WTC11 (cell line): ENCODE results near the gene TRAF2. TPM values are rescaled to one million over a fixed set of nuclear protein-coding genes. Genes with fewer than 3 reads are reported as not detected.

Experiments
- ATAC-seq: fragments of 200-7000 bp; cut with Tn5 transposase; 2 replicates; pipeline ENCODE4 v1.10.0; 2021; ENCODE audit warnings: mild to moderate bottlenecking, moderate library complexity
- CTCF ChIA-PET: fragments of 300-600 bp; sonication (Branson Sonifier 250); formaldehyde crosslinking; loops from one replicate; lab custom pipeline; 2021; ENCODE audit warnings: antibody characterized with exemption; lab: Charles Lee
- POLR2A ChIA-PET: fragments of 350-600 bp; sonication (Branson Sonifier 250); formaldehyde crosslinking; loops from one replicate; lab custom pipeline; 2021; ENCODE audit warnings: antibody characterized with exemption; lab: Charles Lee
- DNase-seq: peaks from one replicate; pipeline ENCODE4 v3.0.0; 2021; ENCODE audit warnings: low spot score
- H3K27ac Mint-ChIP-seq: 2 replicates; pipeline ENCODE4 v1.8.0; 2021; ENCODE audit warnings: mixed read lengths
- H3K27me3 Mint-ChIP-seq: 2 replicates; pipeline ENCODE4 v1.8.0; 2021; ENCODE audit warnings: low read depth, mild to moderate bottlenecking, moderate library complexity, mixed read lengths
- H3K36me3 Mint-ChIP-seq: 2 replicates; pipeline ENCODE4 v1.8.0; 2021; ENCODE audit warnings: mixed read lengths
- H3K4me1 Mint-ChIP-seq: 2 replicates; pipeline ENCODE4 v1.8.0; 2022; ENCODE audit warnings: mixed read lengths
- H3K4me3 Mint-ChIP-seq: 2 replicates; pipeline ENCODE4 v1.8.0; 2021; ENCODE audit warnings: mild to moderate bottlenecking, moderate library complexity, mixed read lengths
- H3K9me3 Mint-ChIP-seq: 2 replicates; pipeline ENCODE4 v1.8.0; 2021; ENCODE audit warnings: mixed read lengths
- AFF4 ChIP-seq: sonication (generic); formaldehyde crosslinking; IDR thresholded peaks from 2 replicates; pipeline ENCODE4 v1.8.1; 2023; ENCODE audit warnings: mild to moderate bottlenecking, missing genetic modification reagents, borderline replicate concordance
- CREB1 ChIP-seq: sonication (generic); formaldehyde crosslinking; IDR thresholded peaks from 2 replicates; pipeline ENCODE4 v1.8.0; 2023; ENCODE audit warnings: mild to moderate bottlenecking, missing genetic modification reagents
- CREM ChIP-seq: sonication (generic); formaldehyde crosslinking; IDR thresholded peaks from 2 replicates; pipeline ENCODE4 v1.8.1; 2022; ENCODE audit warnings: mild to moderate bottlenecking, missing genetic modification reagents, moderate library complexity
- ERG ChIP-seq: fragments of 250-450 bp; sonication (Bioruptor Pico); IDR thresholded peaks from 2 replicates; pipeline ENCODE4 v1.8.0; 2021; ENCODE audit warnings: mild to moderate bottlenecking
- FOXJ3 ChIP-seq: sonication (generic); formaldehyde crosslinking; IDR thresholded peaks from 2 replicates; pipeline ENCODE4 v1.9.0; 2021; ENCODE audit warnings: missing genetic modification reagents, mild to moderate bottlenecking, borderline replicate concordance
- GTF2I ChIP-seq: fragments of 250-450 bp; sonication (Bioruptor Pico); conservative IDR thresholded peaks from 2 replicates; pipeline ENCODE4 v1.4.0; 2021; ENCODE audit warnings: mild to moderate bottlenecking
- JAZF1 ChIP-seq: fragments of 250-450 bp; sonication (Bioruptor Pico); IDR thresholded peaks from 2 replicates; pipeline ENCODE4 v1.9.0; 2021; ENCODE audit warnings: moderate library complexity, mild to moderate bottlenecking, inconsistent platforms
- OVOL2 ChIP-seq: fragments of 250-450 bp; sonication (Bioruptor Pico); IDR thresholded peaks from 2 replicates; pipeline ENCODE4 v1.9.0; 2021; ENCODE audit warnings: mild to moderate bottlenecking, borderline replicate concordance
- SOX15 ChIP-seq: fragments of 250-450 bp; sonication (Bioruptor Pico); IDR thresholded peaks from 2 replicates; pipeline ENCODE4 v1.9.0; 2021; ENCODE audit warnings: mild to moderate bottlenecking
- ZNF416 ChIP-seq: fragments of 250-450 bp; sonication (Bioruptor Pico); IDR thresholded peaks from 2 replicates; pipeline ENCODE4 v1.9.0; 2021; ENCODE audit warnings: mild to moderate bottlenecking, inconsistent platforms
- total RNA-seq: library from RNA; stranded (reverse); gene quantifications from 3 replicates; pipeline ENCODE4 v1.2.3, GENCODE V29; 2021
- TF ChIP-seq, protein P1 (sequence below): fragments of 200-600 bp; IDR thresholded peaks from 2 replicates; pipeline ENCODE4 v1.8.0; 2022; ENCODE audit warnings: antibody characterized with exemption
- TF ChIP-seq, protein P2 (sequence below): sonication (generic); formaldehyde crosslinking; IDR thresholded peaks from 2 replicates; pipeline ENCODE4 v1.8.1; 2022; ENCODE audit warnings: missing genetic modification reagents, borderline replicate concordance
- TF ChIP-seq, protein P3 (sequence below): sonication (generic); formaldehyde crosslinking; conservative IDR thresholded peaks from 2 replicates; pipeline ENCODE4 v1.8.1; 2022; ENCODE audit warnings: mild to moderate bottlenecking, missing genetic modification reagents
- TF ChIP-seq, protein P4 (sequence below): sonication (generic); formaldehyde crosslinking; IDR thresholded peaks from 2 replicates; pipeline ENCODE4 v1.8.1; 2022; ENCODE audit warnings: low read depth, mild to moderate bottlenecking, moderate library complexity, missing genetic modification reagents, borderline replicate concordance

TRAF2 gene
- total RNA-seq, 1 experiment from 2014 or later: 55.0 TPM

DNA sequence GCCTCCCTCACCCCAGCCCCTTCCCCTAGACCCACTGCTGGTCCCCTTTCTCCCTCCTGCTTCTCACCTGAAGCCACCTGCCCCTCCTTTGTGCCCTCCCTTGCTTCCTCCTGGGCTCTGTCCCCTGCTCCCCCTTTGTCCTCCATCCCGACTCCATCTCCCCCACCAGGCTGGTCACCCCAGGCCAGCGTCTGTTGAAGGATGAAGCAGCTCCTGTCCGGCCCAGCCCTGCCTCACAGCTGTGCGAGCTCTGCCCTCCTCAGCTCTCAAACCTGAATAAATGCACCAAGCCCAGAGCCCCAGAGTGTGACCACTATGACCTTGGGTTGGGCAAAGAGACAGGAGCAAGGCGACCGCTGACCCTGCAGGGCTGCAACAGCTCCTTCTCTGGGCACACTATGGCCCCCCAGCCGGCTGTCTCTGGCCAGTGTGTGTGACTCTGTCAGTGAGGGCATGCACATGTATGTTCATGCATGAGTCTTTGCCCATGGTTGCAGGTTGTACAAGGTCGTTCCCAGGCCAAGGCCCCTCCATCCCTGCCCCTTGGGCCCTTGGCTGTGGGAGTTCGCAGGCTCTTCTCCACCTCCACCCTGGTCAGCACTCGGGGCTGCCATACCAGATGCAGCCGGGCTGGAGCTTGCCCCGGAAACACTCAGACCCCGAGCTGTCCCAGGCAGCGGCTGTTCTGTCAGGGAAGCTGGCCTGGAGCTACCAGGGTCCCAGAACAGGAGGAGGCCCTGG, 69.1 kb downstream of the TRAF2 start (continued):
- no peak for TF ChIP-seq AFF4 (CRISPR knock-in tag)
- TF ChIP-seq, protein P1, sequence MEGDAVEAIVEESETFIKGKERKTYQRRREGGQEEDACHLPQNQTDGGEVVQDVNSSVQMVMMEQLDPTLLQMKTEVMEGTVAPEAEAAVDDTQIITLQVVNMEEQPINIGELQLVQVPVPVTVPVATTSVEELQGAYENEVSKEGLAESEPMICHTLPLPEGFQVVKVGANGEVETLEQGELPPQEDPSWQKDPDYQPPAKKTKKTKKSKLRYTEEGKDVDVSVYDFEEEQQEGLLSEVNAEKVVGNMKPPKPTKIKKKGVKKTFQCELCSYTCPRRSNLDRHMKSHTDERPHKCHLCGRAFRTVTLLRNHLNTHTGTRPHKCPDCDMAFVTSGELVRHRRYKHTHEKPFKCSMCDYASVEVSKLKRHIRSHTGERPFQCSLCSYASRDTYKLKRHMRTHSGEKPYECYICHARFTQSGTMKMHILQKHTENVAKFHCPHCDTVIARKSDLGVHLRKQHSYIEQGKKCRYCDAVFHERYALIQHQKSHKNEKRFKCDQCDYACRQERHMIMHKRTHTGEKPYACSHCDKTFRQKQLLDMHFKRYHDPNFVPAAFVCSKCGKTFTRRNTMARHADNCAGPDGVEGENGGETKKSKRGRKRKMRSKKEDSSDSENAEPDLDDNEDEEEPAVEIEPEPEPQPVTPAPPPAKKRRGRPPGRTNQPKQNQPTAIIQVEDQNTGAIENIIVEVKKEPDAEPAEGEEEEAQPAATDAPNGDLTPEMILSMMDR: no peak

DNA sequence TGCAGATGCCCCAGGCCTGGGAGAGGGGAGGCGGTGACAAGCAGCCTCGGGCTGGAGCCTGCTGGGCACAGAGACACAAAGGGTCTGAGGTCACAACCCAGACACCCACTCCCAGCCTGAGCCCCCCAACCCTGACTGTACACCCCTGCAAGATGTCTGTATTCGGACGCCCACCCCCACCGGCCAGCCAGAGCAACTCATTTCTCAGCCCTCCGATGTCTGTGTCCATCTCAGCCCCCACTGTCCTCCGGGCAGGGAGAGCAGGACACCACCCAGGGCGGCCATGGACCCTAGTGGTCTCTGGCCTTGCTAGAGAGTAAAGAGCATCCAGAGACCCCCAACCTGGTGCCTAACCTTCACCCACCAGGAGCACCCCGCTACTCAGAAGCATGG, 69.6 kb downstream of the TRAF2 start:
- H3K4me1 Mint-ChIP-seq: no peaks in the 10 kb centered on the region
- CTCF ChIA-PET: interaction anchor here (1.4 to 2.9 kb wide), 2 partner anchors 73 to 80 kb away, joined by 4 to 17 read pairs; no protein-coding TSS in a partner anchor
- POLR2A ChIA-PET: no interaction called here
- TF ChIP-seq CREB1 (CRISPR knock-in tag) (no peak), GTF2I (CRISPR knock-in tag) (no peak), FOXJ3 (CRISPR knock-in tag) (no peak), ZNF416 (CRISPR knock-in tag) (no peak), SOX15 (CRISPR knock-in tag) (no peak), ERG (CRISPR knock-in tag) (no peak), CREM (CRISPR knock-in tag) (no peak), JAZF1 (CRISPR knock-in tag) (no peak), OVOL2 (CRISPR knock-in tag) (no peak)
- TF ChIP-seq, protein P2, sequence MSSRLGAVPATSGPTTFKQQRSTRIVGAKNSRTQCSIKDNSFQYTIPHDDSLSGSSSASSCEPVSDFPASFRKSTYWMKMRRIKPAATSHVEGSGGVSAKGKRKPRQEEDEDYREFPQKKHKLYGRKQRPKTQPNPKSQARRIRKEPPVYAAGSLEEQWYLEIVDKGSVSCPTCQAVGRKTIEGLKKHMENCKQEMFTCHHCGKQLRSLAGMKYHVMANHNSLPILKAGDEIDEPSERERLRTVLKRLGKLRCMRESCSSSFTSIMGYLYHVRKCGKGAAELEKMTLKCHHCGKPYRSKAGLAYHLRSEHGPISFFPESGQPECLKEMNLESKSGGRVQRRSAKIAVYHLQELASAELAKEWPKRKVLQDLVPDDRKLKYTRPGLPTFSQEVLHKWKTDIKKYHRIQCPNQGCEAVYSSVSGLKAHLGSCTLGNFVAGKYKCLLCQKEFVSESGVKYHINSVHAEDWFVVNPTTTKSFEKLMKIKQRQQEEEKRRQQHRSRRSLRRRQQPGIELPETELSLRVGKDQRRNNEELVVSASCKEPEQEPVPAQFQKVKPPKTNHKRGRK (CRISPR knock-in tag): no peak
- TF ChIP-seq, protein P3, sequence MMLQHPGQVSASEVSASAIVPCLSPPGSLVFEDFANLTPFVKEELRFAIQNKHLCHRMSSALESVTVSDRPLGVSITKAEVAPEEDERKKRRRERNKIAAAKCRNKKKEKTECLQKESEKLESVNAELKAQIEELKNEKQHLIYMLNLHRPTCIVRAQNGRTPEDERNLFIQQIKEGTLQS (CRISPR knock-in tag): no peak
- TF ChIP-seq, protein P4, sequence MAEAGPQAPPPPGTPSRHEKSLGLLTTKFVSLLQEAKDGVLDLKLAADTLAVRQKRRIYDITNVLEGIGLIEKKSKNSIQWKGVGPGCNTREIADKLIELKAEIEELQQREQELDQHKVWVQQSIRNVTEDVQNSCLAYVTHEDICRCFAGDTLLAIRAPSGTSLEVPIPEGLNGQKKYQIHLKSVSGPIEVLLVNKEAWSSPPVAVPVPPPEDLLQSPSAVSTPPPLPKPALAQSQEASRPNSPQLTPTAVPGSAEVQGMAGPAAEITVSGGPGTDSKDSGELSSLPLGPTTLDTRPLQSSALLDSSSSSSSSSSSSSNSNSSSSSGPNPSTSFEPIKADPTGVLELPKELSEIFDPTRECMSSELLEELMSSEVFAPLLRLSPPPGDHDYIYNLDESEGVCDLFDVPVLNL (CRISPR knock-in tag): no peak
- TF ChIP-seq, all 79 proteins: peak for 0
- H3K27ac Mint-ChIP-seq: no peak overlapping the region
- DNase-seq (no peak), ATAC-seq (no peak)
- H3K9me3 Mint-ChIP-seq: peaks cover 9% of the 10 kb centered on the region
- H3K4me3 Mint-ChIP-seq: no peak overlapping the region
- H3K36me3 Mint-ChIP-seq: no peaks in the 10 kb centered on the region
- no peaks in the 10 kb centered on the region for H3K27me3 Mint-ChIP-seq
